SK-N-SH (cell line): ENCODE measurements around the gene NCBP3. TPM values are rescaled to one million over a fixed set of nuclear protein-coding genes. Genes with fewer than 3 reads are reported as not detected.

Experiments used
- CTCF ChIA-PET: fragments of 300-600, 350-600 bp; formaldehyde crosslinking; extraction: SDS; loops from one replicate; lab custom pipeline; 2021; lab: Yijun Ruan, JAX
- POLR2A ChIA-PET: fragments of 350-600 bp; sonication (Branson Sonifier 250); formaldehyde crosslinking; extraction: SDS; loops from one replicate; lab custom pipeline; 2020; ENCODE audit warnings: antibody characterized with exemption, inconsistent platforms; lab: Yijun Ruan, JAX
- DNase-seq: peaks from one replicate; pipeline ENCODE4 v3.0.0; 2012
- H2AFZ ChIP-seq: fragments of 200-600 bp; sonication (generic); 2 replicates; pipeline ENCODE4 v1.8.1; 2016; ENCODE audit warnings: antibody characterized with exemption, mild to moderate bottlenecking, low read depth
- H3F3A ChIP-seq: fragments of 200-600 bp; sonication (generic); replicated peaks from 2 replicates; pipeline ENCODE3; 2016; ENCODE audit warnings: antibody characterized with exemption, mild to moderate bottlenecking; ENCODE audit not compliant: insufficient read depth
- H3K27ac ChIP-seq, 2 experiments: fragments of 200-500 bp in 1 of 2; fragments of 200-600 bp in 1 of 2; sonication (Bioruptor generic) in 1 of 2; sonication (generic), shearing (Covaris generic) in 1 of 2; 2 replicates each; pipeline versions ENCODE4 v1.5.1 to v1.6.1; 2014 to 2016; ENCODE audit warnings: low read depth in 2 of 2, inconsistent platforms in 1 of 2, low read length in 1 of 2, mild to moderate bottlenecking in 1 of 2, mixed read lengths in 1 of 2
- H3K27me3 ChIP-seq: fragments of 200-600 bp; sonication (generic), shearing (Covaris generic); 2 replicates; pipeline ENCODE4 v1.6.1; 2016; ENCODE audit warnings: mixed run types; ENCODE audit not compliant: insufficient read depth
- H3K36me3 ChIP-seq, 2 experiments: fragments of 200-500 bp in 1 of 2; fragments of 200-600 bp in 1 of 2; sonication (Bioruptor generic) in 1 of 2; sonication (generic) in 1 of 2; replicated peaks in 1 of 2; 2 replicates each; pipeline versions ENCODE3 to v1.5.1; 2014 to 2016; ENCODE audit warnings: low read length in 1 of 2, mild to moderate bottlenecking in 1 of 2; ENCODE audit not compliant: insufficient read depth in 2 of 2, control insufficient read depth in 1 of 2
- H3K4me1 ChIP-seq, 2 experiments: fragments of 200-500 bp in 1 of 2; fragments of 200-600 bp in 1 of 2; sonication (Bioruptor generic) in 1 of 2; sonication (generic), shearing (Covaris generic) in 1 of 2; 2 replicates each; pipeline versions ENCODE4 v1.5.1 to v1.6.1; 2014 to 2016; ENCODE audit warnings: low read depth in 1 of 2, low read length in 1 of 2, mixed run types in 1 of 2; ENCODE audit not compliant: insufficient read depth in 2 of 2, control insufficient read depth in 1 of 2
- H3K4me2 ChIP-seq: fragments of 200-600 bp; sonication (generic), shearing (Covaris generic); 2 replicates; pipeline ENCODE4 v1.6.1; 2017; ENCODE audit warnings: mixed run types
- H3K4me3 ChIP-seq, 2 experiments: fragments of 200-500 bp in 1 of 2; fragments of 200-600 bp in 1 of 2; sonication (Bioruptor generic) in 1 of 2; sonication (generic), shearing (Covaris generic) in 1 of 2; 2 replicates each; pipeline versions ENCODE4 v1.5.1 to v1.8.1; 2014 to 2016; ENCODE audit warnings: low read depth in 2 of 2, inconsistent platforms in 1 of 2, low read length in 1 of 2, mild to moderate bottlenecking in 1 of 2, mixed read lengths in 1 of 2, moderate library complexity in 1 of 2
- H3K79me2 ChIP-seq: fragments of 200-600 bp; sonication (generic); 2 replicates; pipeline ENCODE4 v1.8.1; 2017; ENCODE audit warnings: mild to moderate bottlenecking; ENCODE audit not compliant: insufficient read depth
- H3K9ac ChIP-seq: fragments of 200-600 bp; sonication (generic); 2 replicates; pipeline ENCODE4 v1.6.1; 2017; ENCODE audit warnings: mixed run types
- H3K9me2 ChIP-seq: fragments of 200-600 bp; sonication (generic); 2 replicates; pipeline ENCODE4 v1.6.1; 2017; ENCODE audit warnings: mixed run types
- H3K9me3 ChIP-seq: fragments of 200-600 bp; sonication (generic); 2 replicates; pipeline ENCODE4 v1.6.1; 2017; ENCODE audit warnings: mixed run types, mild to moderate bottlenecking, moderate library complexity
- H4K20me1 ChIP-seq: fragments of 200-600 bp; sonication (generic); 2 replicates; pipeline ENCODE4 v1.6.1; 2017; ENCODE audit warnings: mild to moderate bottlenecking, mixed run types; ENCODE audit not compliant: insufficient read depth
- CHD2 ChIP-seq: fragments of 150-350 bp; IDR thresholded peaks from 2 replicates; pipeline ENCODE4 v1.6.1; 2018; ENCODE audit warnings: low read length; ENCODE audit not compliant: partially characterized antibody
- ELF1 ChIP-seq: IDR thresholded peaks from 2 replicates; pipeline ENCODE4 v1.4.0; 2012
- EP300 ChIP-seq, 2 experiments: IDR thresholded peaks; 2 replicates each; pipeline versions ENCODE4 v1.4.0 to v1.6.1; 2012; ENCODE audit warnings: borderline replicate concordance in 1 of 2, low read depth in 1 of 2, low read length in 1 of 2
- EZH2phosphoT487 ChIP-seq: fragments of 200-600 bp; sonication (generic); IDR thresholded peaks from 2 replicates; pipeline ENCODE4 v1.6.1; 2017; ENCODE audit warnings: low read depth, mixed run types, mild to moderate bottlenecking, antibody characterized with exemption, moderate library complexity, borderline replicate concordance
- FOSL2 ChIP-seq: IDR thresholded peaks from 2 replicates; pipeline ENCODE4 v1.4.0; 2012; ENCODE audit warnings: low read depth, mild to moderate bottlenecking, moderate library complexity, borderline replicate concordance
- FOXM1 ChIP-seq: IDR thresholded peaks from 2 replicates; pipeline ENCODE4 v1.4.0; 2012; ENCODE audit warnings: low read depth, mild to moderate bottlenecking
- GABPA ChIP-seq: IDR thresholded peaks from 2 replicates; pipeline ENCODE4 v1.4.0; 2012; ENCODE audit warnings: low read depth, mild to moderate bottlenecking
- JUND ChIP-seq: IDR thresholded peaks from 2 replicates; pipeline ENCODE4 v1.4.0; 2012
- MEF2A ChIP-seq: IDR thresholded peaks from 2 replicates; pipeline ENCODE4 v1.4.0; 2012; ENCODE audit warnings: low read depth, borderline replicate concordance
- POLR2AphosphoS5 ChIP-seq: IDR thresholded peaks from 2 replicates; pipeline ENCODE4 v1.6.1; 2012; ENCODE audit warnings: low read depth, low read length
- RCOR1 ChIP-seq: fragments of 150-350 bp; IDR thresholded peaks from 2 replicates; pipeline ENCODE4 v1.6.1; 2017; ENCODE audit warnings: antibody characterized with exemption, low read length
- SIN3A ChIP-seq: IDR thresholded peaks from 2 replicates; pipeline ENCODE4 v1.6.1; 2012; ENCODE audit warnings: low read depth, mild to moderate bottlenecking, low read length, moderate library complexity, borderline replicate concordance
- SMC3 ChIP-seq: IDR thresholded peaks from 2 replicates; pipeline ENCODE4 v1.6.1; 2012; ENCODE audit warnings: low read depth, low read length, improper control_type of control experiment
- YY1 ChIP-seq: IDR thresholded peaks from 2 replicates; pipeline ENCODE4 v1.4.0; 2012; ENCODE audit warnings: low read depth, mild to moderate bottlenecking
- WGBS: methylation state at CpG from one replicate; pipeline ENCODE4 v1.1.6; 2017; ENCODE audit warnings: low lambda C conversion rate; 5-methylcytosine and 5-hydroxymethylcytosine counted together
- polyA plus RNA-seq, 3 experiments: library from polyadenylated mRNA; depleted of rRNA; stranded (reverse); fragments of >200 nt; gene quantifications; 2 replicates each; pipeline ENCODE4 v1.2.3, GENCODE V29; 2012
- TF ChIP-seq, protein P1 (sequence below): fragments of 200-600 bp; sonication (generic); IDR thresholded peaks from 2 replicates; pipeline ENCODE4 v1.6.1; 2017; ENCODE audit warnings: antibody characterized with exemption, mild to moderate bottlenecking, moderate library complexity
- TF ChIP-seq, protein P2 (sequence below): fragments of 150-350 bp; IDR thresholded peaks from 2 replicates; pipeline ENCODE4 v1.6.1; 2017; ENCODE audit warnings: antibody characterized with exemption, low read length, low read depth, borderline replicate concordance
- TF ChIP-seq, protein P3 (sequence below): IDR thresholded peaks from 2 replicates; pipeline ENCODE4 v1.6.1; 2012; ENCODE audit warnings: mild to moderate bottlenecking, low read depth, low read length, moderate library complexity
- TF ChIP-seq, protein P4 (sequence below): IDR thresholded peaks from 2 replicates; pipeline ENCODE4 v1.4.0; 2012; ENCODE audit warnings: low read depth, borderline replicate concordance
- TF ChIP-seq, protein P5 (sequence below): fragments of 150-350 bp; IDR thresholded peaks from 2 replicates; pipeline ENCODE4 v1.6.1; 2016; ENCODE audit warnings: mild to moderate bottlenecking, low read depth, low read length

NCBP3 gene
- polyA plus RNA-seq, 1 of the 3 experiments (the other 2 are of a cell fraction) = 6.5 TPM

DNA sequence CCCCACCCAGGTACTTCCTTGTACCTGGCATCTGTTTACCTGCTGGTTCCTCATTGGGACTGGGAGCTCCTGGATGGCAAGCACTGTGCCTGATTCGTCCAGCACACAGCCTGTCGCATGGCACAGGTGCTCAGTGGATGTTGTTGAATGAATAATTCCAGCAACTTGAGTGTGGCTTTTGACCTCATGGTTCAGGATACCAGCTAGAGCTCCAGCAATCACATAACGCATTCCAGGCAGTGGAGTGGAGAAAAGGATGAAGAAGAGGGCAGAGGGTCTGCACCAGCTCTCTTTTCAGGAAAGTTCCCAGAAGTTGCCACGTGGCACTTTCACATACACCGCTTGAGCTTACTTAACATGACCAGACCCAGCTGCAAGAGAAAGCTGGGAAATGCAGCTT, 48.1 kb upstream of the NCBP3 start:
- Histone ChIP-seq H3K36me3 (no peaks in the 10 kb centered on the region), H3K4me2 (no peak overlapping the region), H2AFZ (no peak overlapping the region), H3K4me1 (peaks cover 7 to 38% of the 10 kb centered on the region in 2 experiments; a peak in 3 of 4 replicates), H3K9ac (no peak overlapping the region), H3K9me2 (no peaks in the 10 kb centered on the region), H3K27me3 (no peaks in the 10 kb centered on the region), H3K27ac (no peak overlapping the region), H3K4me3 (no peak overlapping the region), H3K9me3 (no peaks in the 10 kb centered on the region), H3F3A (peaks cover 19% of the 10 kb centered on the region), H3K79me2 (peaks cover 7% of the 10 kb centered on the region; the same call in 1 of the 2 replicates)
- POLR2A ChIA-PET = no interaction called here
- WGBS = 96% methylated on average over 5 of the region's 5 CpGs
- TF ChIP-seq GABPA (no peak), EP300 (IDR thresholded peaks at IDR 0.05; ENCODE audit: borderline replicate concordance in 1 of 2, low read depth in 1 of 2, low read length in 1 of 2) (no peak), SIN3A (no peak), EZH2phosphoT487 (no peak), CHD2 (no peak), YY1 (no peak), RCOR1 (no peak), FOXM1 (no peak), ELF1 (no peak), JUND (no peak), MEF2A (no peak), FOSL2 (no peak), SMC3 (no peak), POLR2AphosphoS5 (no peak)
- TF ChIP-seq, protein P1, sequence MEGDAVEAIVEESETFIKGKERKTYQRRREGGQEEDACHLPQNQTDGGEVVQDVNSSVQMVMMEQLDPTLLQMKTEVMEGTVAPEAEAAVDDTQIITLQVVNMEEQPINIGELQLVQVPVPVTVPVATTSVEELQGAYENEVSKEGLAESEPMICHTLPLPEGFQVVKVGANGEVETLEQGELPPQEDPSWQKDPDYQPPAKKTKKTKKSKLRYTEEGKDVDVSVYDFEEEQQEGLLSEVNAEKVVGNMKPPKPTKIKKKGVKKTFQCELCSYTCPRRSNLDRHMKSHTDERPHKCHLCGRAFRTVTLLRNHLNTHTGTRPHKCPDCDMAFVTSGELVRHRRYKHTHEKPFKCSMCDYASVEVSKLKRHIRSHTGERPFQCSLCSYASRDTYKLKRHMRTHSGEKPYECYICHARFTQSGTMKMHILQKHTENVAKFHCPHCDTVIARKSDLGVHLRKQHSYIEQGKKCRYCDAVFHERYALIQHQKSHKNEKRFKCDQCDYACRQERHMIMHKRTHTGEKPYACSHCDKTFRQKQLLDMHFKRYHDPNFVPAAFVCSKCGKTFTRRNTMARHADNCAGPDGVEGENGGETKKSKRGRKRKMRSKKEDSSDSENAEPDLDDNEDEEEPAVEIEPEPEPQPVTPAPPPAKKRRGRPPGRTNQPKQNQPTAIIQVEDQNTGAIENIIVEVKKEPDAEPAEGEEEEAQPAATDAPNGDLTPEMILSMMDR = no peak
- TF ChIP-seq, protein P2, sequence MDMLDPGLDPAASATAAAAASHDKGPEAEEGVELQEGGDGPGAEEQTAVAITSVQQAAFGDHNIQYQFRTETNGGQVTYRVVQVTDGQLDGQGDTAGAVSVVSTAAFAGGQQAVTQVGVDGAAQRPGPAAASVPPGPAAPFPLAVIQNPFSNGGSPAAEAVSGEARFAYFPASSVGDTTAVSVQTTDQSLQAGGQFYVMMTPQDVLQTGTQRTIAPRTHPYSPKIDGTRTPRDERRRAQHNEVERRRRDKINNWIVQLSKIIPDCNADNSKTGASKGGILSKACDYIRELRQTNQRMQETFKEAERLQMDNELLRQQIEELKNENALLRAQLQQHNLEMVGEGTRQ = no peak
- TF ChIP-seq, protein P3, sequence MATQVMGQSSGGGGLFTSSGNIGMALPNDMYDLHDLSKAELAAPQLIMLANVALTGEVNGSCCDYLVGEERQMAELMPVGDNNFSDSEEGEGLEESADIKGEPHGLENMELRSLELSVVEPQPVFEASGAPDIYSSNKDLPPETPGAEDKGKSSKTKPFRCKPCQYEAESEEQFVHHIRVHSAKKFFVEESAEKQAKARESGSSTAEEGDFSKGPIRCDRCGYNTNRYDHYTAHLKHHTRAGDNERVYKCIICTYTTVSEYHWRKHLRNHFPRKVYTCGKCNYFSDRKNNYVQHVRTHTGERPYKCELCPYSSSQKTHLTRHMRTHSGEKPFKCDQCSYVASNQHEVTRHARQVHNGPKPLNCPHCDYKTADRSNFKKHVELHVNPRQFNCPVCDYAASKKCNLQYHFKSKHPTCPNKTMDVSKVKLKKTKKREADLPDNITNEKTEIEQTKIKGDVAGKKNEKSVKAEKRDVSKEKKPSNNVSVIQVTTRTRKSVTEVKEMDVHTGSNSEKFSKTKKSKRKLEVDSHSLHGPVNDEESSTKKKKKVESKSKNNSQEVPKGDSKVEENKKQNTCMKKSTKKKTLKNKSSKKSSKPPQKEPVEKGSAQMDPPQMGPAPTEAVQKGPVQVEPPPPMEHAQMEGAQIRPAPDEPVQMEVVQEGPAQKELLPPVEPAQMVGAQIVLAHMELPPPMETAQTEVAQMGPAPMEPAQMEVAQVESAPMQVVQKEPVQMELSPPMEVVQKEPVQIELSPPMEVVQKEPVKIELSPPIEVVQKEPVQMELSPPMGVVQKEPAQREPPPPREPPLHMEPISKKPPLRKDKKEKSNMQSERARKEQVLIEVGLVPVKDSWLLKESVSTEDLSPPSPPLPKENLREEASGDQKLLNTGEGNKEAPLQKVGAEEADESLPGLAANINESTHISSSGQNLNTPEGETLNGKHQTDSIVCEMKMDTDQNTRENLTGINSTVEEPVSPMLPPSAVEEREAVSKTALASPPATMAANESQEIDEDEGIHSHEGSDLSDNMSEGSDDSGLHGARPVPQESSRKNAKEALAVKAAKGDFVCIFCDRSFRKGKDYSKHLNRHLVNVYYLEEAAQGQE = no peak
- TF ChIP-seq, protein P4, sequence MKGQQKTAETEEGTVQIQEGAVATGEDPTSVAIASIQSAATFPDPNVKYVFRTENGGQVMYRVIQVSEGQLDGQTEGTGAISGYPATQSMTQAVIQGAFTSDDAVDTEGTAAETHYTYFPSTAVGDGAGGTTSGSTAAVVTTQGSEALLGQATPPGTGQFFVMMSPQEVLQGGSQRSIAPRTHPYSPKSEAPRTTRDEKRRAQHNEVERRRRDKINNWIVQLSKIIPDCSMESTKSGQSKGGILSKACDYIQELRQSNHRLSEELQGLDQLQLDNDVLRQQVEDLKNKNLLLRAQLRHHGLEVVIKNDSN = no peak
- TF ChIP-seq, protein P5, sequence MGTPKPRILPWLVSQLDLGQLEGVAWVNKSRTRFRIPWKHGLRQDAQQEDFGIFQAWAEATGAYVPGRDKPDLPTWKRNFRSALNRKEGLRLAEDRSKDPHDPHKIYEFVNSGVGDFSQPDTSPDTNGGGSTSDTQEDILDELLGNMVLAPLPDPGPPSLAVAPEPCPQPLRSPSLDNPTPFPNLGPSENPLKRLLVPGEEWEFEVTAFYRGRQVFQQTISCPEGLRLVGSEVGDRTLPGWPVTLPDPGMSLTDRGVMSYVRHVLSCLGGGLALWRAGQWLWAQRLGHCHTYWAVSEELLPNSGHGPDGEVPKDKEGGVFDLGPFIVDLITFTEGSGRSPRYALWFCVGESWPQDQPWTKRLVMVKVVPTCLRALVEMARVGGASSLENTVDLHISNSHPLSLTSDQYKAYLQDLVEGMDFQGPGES = no peak
- TF ChIP-seq, all 33 proteins: peak for 0
- no peaks in the 10 kb centered on the region for H4K20me1 ChIP-seq
- CTCF ChIA-PET = interaction anchor here (0.7 to 1.7 kb wide), 3 partner anchors 20 to 157 kb away, joined by 3 to 10 read pairs (median 3); no protein-coding TSS in a partner anchor
- no peak for DNase-seq
